ENCODE results near the gene PLK5. TPM values are rescaled to one million over a fixed set of nuclear protein-coding genes. Genes with fewer than 3 reads are reported as not detected.
A peak's percentile ranks its signal among the peaks of the same experiment; 100 is the strongest.

Gene PLK5
- total and polyA plus RNA-seq, 2 of the 4 experiments (the other 2 are of a cell fraction): not detected

GRCh38 chr19:1567116-1567847 is 43.4 kb downstream of the PLK5 start:
- intact Hi-C loops (cut with micrococcal nuclease) (loop anchor here (10.0 kb wide), 1 partner anchor 988 kb away; no protein-coding TSS in a partner anchor), dilution Hi-C loops (cut with HindIII; ENCODE audit: low sequenced_read_pairs, unreplicated experiment) (no loop called here), in situ Hi-C loops (cut with MboI; ENCODE audit: low sequenced_read_pairs) (no loop called here)
- ATAC-seq (ENCODE audit: low read depth): peak; percentile 40
- peaks cover 10% of the 10 kb centered on the region for H3K9me1 ChIP-seq (ENCODE audit: insufficient read depth, low read length)
- no peak for DNase-seq
- peak overlapping the region; percentile 52; the same call in 1 of the 2 replicates for H3K56ac ChIP-seq (ENCODE audit: extremely low read depth, insufficient read depth, low read length)
- H3K18ac ChIP-seq (ENCODE audit: low read depth, low read length): peak overlapping the region; percentile 78; the same call in 1 of the 2 replicates
- H3K4me3 ChIP-seq (ENCODE audit: insufficient read depth, low read depth, low read length): peak overlapping the region; percentile 97
- H3K9me3 ChIP-seq (ENCODE audit: control insufficient read depth, insufficient read depth, low read length): no peaks in the 10 kb centered on the region
- H2AK5ac ChIP-seq (ENCODE audit: low read depth, low read length): peak overlapping the region; percentile 81
- H3K4me2 ChIP-seq (ENCODE audit: low read depth, low read length): peak overlapping the region; percentile 77
- H3K4ac ChIP-seq (ENCODE audit: low read depth, low read length): peak overlapping the region; percentile 95; the same call in 1 of the 2 replicates
- no peak overlapping the region for H2BK15ac ChIP-seq (ENCODE audit: low read depth, low read length)
- H4K5ac ChIP-seq (ENCODE audit: low read depth, low read length): peak overlapping the region; percentile 84; the same call in 1 of the 2 replicates
- peaks cover 4% of the 10 kb centered on the region; the same call in 1 of the 2 replicates for H3K36me3 ChIP-seq (ENCODE audit: control insufficient read depth, insufficient read depth, low read length)
- H4K91ac ChIP-seq (ENCODE audit: insufficient read depth, low read depth, low read length): peak overlapping the region; percentile 58
- peak overlapping the region; percentile 100 for H2AK9ac ChIP-seq (replicated peaks; ENCODE audit: low read depth, low read length, poor library complexity)
- no peak overlapping the region for H2BK20ac ChIP-seq (ENCODE audit: low read depth, low read length)
- H2BK5ac ChIP-seq (ENCODE audit: low read depth, low read length, poor library complexity, severe bottlenecking): peak overlapping the region; percentile 91
- H3K23ac ChIP-seq (ENCODE audit: low read depth, low read length): peak overlapping the region; percentile 17; the same call in 1 of the 2 replicates
- no TSS peak for BruUV-seq (replicated peaks)
- H4K20me1 ChIP-seq (ENCODE audit: insufficient read depth, low read length): peaks cover 50% of the 10 kb centered on the region
- H3K9ac ChIP-seq (ENCODE audit: low read depth, low read length): peak overlapping the region; percentile 98
- 0 out of 2 replicates have a peak overlapping the region, but pooled peaks have one; percentile 31 for H3K14ac ChIP-seq (replicated peaks; ENCODE audit: low read depth, low read length)
- 0% methylated on average over 75 of the region's 108 CpGs; no CpG with 5 or more reads in 1 of the 2 experiments for WGBS, 2 experiments (ENCODE audit: extremely low coverage in 2 of 2, insufficient read length in 1 of 2)
- H2BK120ac ChIP-seq (ENCODE audit: low read depth, low read length): no peak overlapping the region
- TF ChIP-seq MAZ (IDR thresholded peaks at IDR 0.05; ENCODE audit: borderline replicate concordance, low read depth, low read length): no peak
- TF ChIP-seq POLR2A (IDR thresholded peaks at IDR 0.05; ENCODE audit: low read depth, low read length): 0 out of 2 replicates have a peak, but pooled peaks have one; percentile 24
- H3K4me1 ChIP-seq (ENCODE audit: control insufficient read depth, insufficient read depth, low read length): peaks cover 8% of the 10 kb centered on the region
- ChIA-PET POLR2A (ENCODE audit: unreplicated experiment) (no interaction called here), CTCF (interaction anchor here (0.6 to 1.5 kb wide), 2 partner anchors 21 to 53 kb away, joined by 5 to 11 read pairs; no protein-coding TSS in a partner anchor)
- peak overlapping the region; percentile 95 for H3K27ac ChIP-seq (ENCODE audit: insufficient read depth, low read length)
- H3K79me1 ChIP-seq (ENCODE audit: low read depth in 1 of 2, low read length in 2 of 2): peaks cover 0 to 31% of the 10 kb centered on the region in 2 experiments; a peak in 2 of 4 replicates
- H2AFZ ChIP-seq (replicated peaks; ENCODE audit: low read length, poor library complexity): peak overlapping the region; percentile 82
- no peaks in the 10 kb centered on the region; the same call in 1 of the 2 replicates for H3K27me3 ChIP-seq (ENCODE audit: control insufficient read depth, insufficient read depth, low read length)
- peak overlapping the region in 1 of 2 experiments; percentile 40; a peak in 1 of 4 replicates for H4K8ac ChIP-seq (ENCODE audit: low read depth in 2 of 2, low read length in 2 of 2)

All from IMR-90 (cell line).